GM18520 (cell line): ENCODE data around the gene RGS21.

ENCODE experiments used
- ATAC-seq: cut with Tn5 transposase; IDR thresholded peaks from one replicate; pipeline ENCODE4 v1.9.1; 2021; ENCODE audit not compliant: unreplicated experiment

RGS21 gene

DNA sequence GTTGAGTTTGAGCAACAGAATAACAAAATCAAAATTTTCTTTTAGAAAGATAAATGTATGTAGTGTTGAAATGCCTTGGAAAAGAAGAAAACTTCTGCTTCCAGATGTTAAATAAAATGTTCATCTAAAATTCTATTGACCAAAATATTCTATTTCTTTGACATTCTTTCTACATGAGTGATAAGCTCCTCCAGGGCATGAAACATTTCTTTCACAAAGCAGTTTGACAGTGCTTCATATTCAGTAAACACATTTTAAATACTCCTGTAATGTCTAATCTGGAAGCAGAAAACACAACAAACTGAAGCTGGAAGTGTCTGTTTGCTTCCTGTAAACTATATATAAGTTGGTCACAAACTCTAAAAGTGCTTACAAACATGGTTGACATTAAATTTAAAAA lies 61.5 kb downstream of the RGS21 start:
- no peak for ATAC-seq

GRCh38 chr1:192378878-192379277 lies 62.1 kb downstream of the RGS21 start:
- no peak for ATAC-seq

DNA sequence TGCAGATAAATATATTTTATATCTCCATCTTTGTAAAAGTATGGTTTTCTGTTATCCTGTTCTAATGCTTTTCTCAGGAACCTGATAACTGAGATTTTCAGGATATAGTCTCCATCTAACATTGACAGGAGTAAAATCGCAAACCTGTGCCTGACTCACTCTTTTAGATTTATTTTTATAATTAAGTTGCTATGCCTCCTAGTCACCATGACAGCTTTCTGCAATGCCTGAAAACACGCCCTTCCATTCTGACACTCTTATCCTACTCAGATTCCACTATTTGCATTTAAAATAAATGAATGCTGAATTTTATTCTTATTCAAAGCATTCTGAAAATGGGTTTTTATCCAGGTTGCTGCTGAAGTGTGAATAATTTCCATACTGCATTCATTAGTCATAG lies 62.8 kb downstream of the RGS21 start:
- ATAC-seq, result no peak

DNA sequence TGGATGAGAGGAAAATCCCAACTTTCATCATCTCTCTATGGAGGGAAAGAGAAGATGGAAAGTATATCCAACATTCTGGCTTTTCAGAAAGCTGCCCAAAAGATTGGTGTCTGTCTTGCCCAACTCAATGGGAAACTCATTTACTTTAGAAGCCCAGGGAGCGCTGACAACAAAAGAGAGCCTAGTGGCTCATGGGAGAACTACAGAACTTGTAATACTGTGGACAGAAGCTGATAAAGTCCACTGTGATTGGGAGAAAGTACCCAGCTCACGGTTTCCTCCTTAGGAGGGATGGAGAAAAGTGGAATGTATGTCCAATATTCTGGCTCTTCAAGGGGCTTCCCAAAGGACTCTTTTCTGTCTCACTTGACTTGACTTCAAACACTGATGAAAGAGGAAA lies 66.0 kb downstream of the RGS21 start:
- ATAC-seq, result no peak

DNA sequence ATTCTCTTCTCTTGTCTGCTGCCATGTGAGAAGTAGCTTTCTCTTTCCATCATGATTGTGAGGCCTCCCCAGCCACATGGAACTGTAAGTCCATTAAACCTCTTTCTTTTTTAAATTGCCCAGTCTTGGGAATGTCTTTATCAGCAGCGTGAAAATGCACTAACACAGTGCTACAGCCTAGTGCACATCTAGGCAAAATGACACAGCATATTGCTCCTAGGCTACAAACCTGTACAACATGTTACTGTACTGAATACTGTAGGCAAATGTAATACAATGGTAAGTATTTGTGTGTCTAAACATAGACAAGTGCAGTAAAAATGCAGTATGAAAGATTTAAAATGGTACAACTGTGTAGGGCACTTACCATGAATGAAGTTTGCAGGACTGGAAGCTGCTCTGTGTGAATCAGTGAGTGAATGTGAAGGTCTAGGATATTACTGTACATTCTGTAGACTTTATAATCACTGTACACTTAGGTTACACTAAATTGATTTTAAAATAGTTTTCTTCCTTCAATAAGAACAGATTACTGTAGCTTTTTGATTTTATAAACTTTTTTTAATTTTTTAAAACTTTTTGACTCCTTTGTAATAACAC lies 69.4 kb downstream of the RGS21 start:
- ATAC-seq, result no peak

- no peak for ATAC-seq
Observed at GRCh38 chr1:192395211-192395610, 78.4 kb downstream of the RGS21 start.

DNA sequence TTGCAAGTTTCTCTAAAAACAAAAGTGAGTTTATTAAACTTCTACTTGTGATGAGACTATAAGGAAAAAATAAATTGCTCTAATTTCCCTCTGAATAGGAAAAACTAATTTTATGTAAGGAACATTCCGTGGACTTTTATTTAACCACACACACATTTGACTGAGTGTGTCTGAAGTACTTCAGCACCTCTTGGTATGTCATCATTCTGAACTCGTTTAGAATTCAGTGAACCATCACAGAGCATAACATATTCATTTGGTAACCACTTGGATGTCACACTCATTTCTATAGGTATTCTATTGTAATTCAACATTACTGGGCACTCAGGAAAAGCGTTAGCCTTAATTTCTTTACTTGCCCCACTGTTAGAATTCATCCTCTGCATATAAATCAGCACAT lies 79.1 kb downstream of the RGS21 start:
- ATAC-seq, result no peak

DNA sequence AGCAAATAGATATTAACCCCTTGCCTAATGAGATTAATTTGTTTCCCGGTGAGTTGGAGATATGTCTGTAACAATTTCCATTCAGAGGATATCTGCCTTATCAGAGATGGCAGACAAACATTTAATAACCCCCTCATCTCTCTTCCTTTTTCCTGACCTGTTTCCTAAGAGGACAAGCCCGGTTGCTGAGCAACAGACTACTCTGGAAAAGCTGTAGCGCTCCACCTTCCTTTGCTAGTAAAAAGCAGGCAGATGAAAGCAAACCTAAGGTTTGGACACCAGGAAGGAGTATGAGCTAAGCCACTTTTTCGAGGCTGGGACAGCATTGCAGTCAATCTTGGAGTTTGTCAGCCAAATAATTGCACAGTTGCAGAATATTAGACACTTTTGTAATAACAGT lies 82.4 kb downstream of the RGS21 start:
- ATAC-seq, result no peak

GRCh38 chr1:192401825-192402224 lies 85.0 kb downstream of the RGS21 start:
- ATAC-seq, result no peak

DNA sequence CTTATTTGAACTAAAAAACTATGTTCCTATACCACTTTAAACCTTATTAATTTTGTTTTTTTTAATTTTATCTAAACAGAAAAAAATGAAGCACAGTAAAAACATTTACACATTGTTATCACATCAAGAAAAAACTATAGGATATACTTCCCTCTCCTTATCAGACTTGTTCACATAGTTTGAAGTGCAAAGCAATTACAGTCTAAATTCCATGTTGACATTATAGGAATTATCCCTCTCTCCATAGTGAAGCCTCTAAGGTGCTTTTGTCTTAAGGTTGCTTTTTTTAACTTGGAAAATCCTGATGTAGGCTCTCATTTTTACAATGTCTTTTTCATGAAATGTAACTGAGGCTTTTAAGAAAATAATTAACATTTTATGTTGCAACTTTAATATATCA lies 85.8 kb downstream of the RGS21 start:
- no peak for ATAC-seq

- ATAC-seq, result no peak
Observed at GRCh38 chr1:192407206-192407605, 90.4 kb downstream of the RGS21 start.
